RPMI8226 (cell line): Measurements from ENCODE around the gene NAP1L4.
A peak's percentile ranks its signal among the peaks of the same experiment; 100 is the strongest.

Experiments used
- DNase-seq: peaks from one replicate; pipeline ENCODE4 v3.0.0-alpha.2; 2015

NAP1L4 gene

GRCh38 chr11:2990617-2991451 lies 1.3 kb downstream of the NAP1L4 start:
- DNase-seq, result peak; percentile 33

- DNase-seq, result no peak
These were observed 2.6 kb downstream of the NAP1L4 start for GRCh38 chr11:2989551-2989950.

GRCh38 chr11:2989006-2989405 lies 3.1 kb downstream of the NAP1L4 start:
- DNase-seq, result peak; percentile 39

- no peak for DNase-seq
These were observed 4.0 kb downstream of the NAP1L4 start for GRCh38 chr11:2987881-2988861.

DNA sequence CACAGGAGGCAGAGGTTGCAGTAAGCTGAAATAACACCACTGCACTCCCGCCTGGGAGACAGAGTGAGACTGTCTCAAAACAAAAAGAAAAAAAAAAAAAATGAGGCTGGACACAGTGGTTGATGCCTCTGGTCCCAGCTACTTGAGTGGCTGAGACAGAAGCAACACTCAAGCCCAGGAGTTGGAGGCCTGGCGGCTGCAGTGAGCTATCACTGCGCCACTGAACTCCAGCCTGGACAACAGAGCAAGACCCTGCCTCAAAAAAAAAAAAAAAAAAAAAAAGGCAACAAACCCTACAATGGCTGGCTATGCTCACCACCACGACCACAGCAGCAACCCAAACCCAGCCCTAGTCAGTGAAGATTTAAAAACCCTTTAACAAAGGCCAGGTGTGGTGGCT lies 8.2 kb downstream of the NAP1L4 start:
- no peak for DNase-seq

DNA sequence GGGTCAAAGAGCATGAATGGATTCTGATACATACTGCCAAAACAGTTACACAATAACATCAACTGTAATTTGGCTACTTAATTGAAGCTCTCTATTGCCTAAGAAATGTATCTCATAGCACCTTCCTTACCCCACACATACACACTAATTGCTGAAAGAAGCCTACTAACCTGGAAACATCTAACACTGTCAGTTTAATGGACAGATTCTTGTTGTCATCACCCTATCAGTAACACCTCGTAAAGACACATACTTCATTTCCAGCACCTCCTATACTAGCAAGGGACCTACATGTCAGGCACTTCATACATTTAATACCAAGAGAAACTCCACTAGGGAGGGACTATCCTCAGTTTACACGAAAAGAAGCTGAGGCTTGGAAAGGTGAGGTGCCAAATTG lies 9.9 kb downstream of the NAP1L4 start:
- DNase-seq, result no peak

DNA sequence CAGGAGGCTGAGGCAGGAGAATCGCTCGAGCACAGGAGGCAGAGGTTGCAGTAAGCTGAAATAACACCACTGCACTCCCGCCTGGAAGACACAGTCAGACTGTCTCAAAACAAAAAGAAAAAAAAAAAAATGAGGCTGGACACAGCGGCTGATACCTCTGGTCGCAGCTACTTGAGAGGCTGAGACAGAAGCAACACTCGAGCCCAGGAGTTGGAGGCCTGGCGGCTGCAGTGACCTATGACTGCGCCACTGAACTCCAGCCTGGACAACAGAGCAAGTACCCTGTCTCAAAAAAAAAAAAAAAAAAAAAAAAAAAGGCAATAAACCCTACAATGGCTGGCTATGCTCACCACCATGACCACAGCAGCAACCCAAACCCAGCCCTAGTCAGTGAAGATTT lies 11.0 kb downstream of the NAP1L4 start:
- DNase-seq, result no peak

DNA sequence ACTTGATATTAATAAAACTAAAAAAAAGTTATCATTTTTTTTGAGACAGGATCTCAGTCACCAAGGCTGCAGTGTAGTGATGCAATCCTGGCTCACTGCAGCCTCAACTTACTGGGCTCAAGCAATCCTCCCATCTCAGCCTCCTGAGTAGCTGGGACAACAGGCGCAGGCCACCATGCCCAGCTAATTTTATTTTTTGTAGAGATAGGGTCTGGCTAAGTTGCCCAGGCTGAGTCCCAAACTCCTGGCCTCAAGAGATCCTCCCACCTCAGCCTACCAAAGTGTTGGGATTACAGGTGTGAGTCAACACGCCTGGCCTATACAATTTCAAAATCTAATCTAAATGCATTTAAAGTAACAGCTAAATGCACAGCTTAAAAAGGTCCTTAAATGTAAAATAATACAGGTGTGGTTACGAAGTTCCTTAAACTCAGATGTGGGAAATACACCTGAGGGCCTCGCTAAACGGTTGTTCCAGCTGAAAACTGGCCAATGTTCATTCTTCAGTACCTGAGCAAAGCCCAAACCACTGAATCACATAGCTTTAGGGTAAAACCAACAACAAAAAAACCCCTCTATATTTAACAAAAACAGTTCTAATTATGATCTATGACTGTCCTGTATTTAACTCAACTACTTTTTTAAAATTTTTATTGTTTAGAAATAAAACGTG lies 11.8 kb downstream of the NAP1L4 start:
- no peak for DNase-seq

DNA sequence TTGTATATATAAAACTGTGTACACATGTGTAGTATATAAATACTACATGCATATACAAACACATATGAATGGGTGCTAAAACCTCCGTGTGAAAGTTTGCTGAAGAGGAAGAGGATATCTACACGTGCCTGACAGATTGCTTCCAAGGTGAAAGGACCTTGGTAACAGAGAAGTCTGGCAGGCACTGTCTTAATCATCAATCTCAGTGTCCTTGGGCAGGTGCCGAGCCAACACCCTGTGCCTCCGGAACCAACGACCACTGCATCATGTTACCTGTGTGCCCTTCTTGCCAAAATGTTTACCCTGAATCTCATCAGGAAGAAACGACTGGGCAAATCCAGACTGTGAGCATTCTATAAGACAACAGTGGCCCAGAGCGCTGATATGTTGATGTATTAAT lies 15.0 kb downstream of the NAP1L4 start:
- no peak for DNase-seq

- no peak for DNase-seq
These were observed 15.7 kb downstream of the NAP1L4 start for GRCh38 chr11:2976294-2977063.

DNA sequence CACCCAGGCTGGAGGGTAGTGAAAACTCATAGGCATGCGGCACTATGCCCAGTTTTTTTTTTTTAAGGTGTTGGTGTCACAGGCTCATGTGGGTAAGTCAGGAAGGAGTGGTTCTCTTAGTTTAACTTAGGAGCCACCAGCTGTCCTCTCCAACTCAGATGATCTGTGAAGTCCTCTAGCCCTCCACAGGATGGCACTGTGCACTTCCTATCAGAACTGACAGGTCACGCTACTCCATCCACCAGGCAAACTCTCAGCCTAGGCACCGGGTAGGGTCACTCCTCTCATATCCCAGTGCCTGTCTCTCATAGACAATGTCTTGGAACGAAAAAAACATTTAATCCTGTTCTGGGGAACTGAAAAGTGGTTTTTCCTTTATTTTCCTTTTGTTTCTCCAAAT lies 16.5 kb downstream of the NAP1L4 start:
- DNase-seq, result peak; percentile 41

GRCh38 chr11:2974272-2974671 lies 17.9 kb downstream of the NAP1L4 start:
- no peak for DNase-seq

- no peak for DNase-seq
These were observed 23.7 kb downstream of the NAP1L4 start for GRCh38 chr11:2968341-2968900.

DNA sequence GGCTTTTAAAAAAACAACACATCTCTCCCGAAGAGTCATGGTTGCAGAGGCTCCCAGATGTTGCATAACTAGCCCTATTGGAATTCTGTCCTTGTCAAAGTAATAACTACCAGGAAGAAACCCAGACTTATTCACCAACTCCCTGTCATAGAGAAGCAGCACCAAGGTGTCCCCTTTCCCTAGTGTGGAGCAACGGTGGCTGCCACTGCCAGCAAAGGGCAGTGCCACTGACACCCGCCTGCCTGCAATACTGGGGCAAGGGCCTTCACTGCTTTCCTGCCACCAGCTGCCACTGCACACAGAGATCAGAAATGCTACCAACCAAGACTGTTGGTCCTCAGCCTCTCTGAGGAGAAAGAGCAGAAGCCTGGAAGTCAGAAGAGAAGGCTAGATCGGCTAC lies 27.3 kb downstream of the NAP1L4 start:
- DNase-seq, result no peak

- no peak for DNase-seq
These were observed 28.4 kb downstream of the NAP1L4 start for GRCh38 chr11:2963761-2964160.

DNA sequence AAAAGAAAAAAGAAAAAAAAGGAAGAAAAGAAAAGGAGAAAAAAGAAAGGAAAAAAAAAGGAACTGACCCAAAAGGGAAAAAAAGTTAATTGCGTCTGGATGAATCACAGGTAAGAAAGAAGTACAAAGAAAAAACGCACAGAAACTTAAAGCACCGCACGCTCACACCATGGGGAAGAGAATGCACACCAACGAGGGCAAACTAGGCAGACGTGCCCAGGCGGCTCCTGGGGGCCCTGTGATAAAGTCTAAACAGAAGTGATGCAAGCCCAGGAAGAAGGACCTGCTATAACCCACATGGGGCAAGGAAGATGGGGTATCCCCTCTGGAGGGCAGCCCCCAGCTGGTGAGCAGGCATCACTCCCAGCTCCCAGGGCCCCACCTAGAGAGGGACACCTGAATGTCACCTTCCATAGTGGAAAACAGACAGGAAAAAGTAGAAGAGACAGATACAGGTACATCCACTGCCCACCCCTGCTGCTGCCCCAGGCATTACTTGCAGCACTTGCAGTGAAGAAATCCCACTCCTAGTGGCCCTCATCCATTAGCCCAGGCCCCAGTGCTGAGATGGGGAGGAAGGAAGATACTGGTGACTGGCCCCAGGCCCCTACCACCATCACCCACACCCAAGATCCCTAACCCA lies 28.9 kb downstream of the NAP1L4 start:
- DNase-seq, result no peak

DNA sequence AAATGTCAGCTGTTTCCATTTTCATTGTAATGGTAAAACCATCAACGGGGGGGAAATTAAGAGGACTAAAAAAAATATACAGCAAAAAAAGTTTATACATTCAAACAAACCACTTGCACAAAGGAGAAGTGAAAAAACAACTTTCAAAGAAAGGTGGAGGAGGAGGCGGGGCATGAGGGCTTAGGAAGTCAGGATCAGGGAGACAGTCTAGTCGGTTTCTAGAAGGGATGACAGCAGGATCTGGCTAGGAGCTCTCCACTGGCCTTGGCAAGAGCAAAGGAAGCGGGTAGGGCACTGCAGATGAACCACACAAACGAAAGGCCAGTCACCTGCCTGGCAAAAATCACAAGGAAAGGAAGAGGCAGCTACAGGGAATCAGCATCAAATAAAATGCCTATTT lies 31.0 kb downstream of the NAP1L4 start:
- DNase-seq, result no peak

DNA sequence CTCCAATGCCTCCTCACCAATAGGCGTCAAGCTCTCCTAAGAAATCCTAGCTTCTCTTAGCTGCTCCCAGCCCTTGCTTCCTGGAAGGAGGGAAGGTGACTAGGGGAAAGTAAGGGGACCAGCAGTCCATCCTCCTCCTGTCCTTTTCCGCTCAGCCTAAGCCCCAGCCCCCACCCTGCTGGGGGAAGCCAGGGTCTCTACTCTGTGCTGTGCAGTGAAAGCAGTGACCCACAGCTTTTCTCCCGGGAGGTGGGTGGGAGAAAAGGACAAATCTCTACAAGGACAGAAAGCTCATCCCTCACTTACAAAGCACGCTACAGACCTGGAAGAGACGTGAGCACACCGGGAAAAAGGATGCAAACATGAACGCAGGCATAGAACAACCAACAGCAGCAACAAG lies 32.0 kb downstream of the NAP1L4 start:
- no peak for DNase-seq

DNA sequence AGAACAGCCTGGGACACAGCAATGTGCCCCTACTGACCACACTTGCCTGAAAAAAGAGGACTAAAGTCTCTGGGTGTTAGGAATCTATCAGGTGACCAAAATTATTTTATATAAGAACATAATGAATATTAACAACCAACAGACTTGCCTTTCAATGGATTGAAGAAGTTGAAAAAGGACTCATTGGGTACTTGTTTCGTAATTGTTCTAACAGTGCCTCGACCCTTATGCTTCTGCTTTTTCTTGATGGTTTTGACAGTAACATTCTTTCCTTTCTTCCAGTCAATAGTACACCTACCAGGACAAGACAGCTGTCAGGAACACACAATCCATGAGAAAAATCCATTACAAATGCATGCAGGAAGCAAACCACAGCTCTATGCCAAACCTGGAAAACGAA lies 33.9 kb downstream of the NAP1L4 start:
- no peak for DNase-seq

DNA sequence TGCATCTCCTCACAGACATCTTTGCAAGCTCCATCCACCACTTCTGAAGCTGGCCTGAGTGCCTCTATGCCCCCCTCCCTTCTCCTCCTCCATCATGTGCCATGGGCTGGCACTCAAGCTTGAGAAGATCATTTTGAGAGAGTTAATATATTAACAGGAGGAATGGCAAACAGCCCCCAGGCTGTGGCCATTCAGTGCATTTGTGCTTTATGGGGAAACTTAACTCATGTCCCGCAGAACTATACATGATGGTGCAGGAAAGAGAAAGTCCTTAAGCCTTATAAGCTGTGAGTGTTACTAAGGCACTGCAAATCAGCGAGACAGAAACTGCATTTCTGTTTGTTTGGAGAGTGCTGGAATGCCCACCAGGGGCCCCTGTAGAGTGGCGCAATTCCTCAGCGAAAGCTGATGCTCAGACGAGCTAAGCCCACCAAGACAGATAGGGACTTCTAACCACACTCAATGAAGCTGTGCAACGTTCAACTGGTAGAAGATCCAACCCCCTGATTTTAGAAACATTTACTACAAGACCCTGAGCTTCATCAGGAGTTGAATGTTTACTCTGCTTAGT lies 36.1 kb downstream of the NAP1L4 start:
- DNase-seq, result no peak

DNA sequence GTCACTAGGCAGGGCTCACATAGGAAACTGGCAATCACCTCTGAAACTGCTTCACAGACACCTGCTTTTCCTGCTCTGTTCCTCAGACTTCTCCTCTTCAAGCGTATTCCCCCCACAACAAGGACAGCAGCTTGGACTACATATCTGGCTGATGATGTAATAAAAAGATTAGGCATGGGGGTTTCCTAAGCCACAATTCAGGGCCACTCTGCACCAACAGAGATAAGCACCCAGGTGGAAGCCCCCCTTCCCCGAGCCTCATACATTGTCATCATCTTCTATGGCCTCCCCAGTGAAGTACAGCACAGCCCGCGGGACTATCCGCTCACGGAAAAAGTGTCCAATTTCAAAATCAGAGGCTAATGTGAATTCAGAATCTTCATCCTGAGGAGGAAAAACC lies 37.9 kb downstream of the NAP1L4 start:
- DNase-seq, result no peak
